GM23248 (cell line): Measurements from ENCODE around the gene TYW1B.
"Not testable (repeated sequence)": the region's sequence is repeated elsewhere in the genome, so short reads cannot be mapped to it uniquely, and the experiment has no call there.

Experiments used
- EZH2 ChIP-seq: fragments of 200-600 bp; sonication (generic); IDR thresholded peaks from 2 replicates; pipeline ENCODE4 v1.6.1; 2018; ENCODE audit warnings: antibody characterized with exemption, mild to moderate bottlenecking; ENCODE audit not compliant: insufficient read depth, poor library complexity, severe bottlenecking
- EZH2phosphoT487 ChIP-seq: fragments of 200-600 bp; sonication (generic); IDR thresholded peaks from 2 replicates; pipeline ENCODE4 v1.6.1; 2018; ENCODE audit warnings: antibody characterized with exemption, moderate library complexity, mild to moderate bottlenecking, low read depth; ENCODE audit not compliant: insufficient read depth

DNA sequence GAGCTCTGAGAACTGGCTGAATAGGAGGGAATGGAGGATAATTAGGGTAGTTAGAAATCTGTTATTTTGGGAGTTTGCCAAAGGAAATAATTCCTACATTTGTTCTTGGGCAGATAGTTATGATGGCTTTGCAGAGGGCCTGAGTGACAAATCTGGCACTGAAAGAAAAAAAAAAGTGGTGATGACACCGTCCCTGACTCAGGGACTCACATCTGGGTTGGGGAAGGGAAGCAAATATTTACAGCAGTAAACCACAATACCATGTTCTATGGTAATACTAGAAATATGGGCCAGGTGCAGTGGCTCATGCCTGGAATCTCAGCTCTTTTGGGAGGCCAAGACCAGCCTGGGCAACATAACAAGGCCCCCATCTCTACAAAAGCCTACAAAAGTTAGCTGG lies 29.9 kb upstream of the TYW1B start:
- not testable (repeated sequence) for TF ChIP-seq EZH2, EZH2phosphoT487
